HG03103 (cell line): ENCODE data around the gene NCLN.

Source experiments
- ATAC-seq: cut with Tn5 transposase; IDR thresholded peaks from one replicate; pipeline ENCODE4 v1.9.1; 2021; ENCODE audit warnings: low read depth; ENCODE audit not compliant: unreplicated experiment

NCLN gene

DNA sequence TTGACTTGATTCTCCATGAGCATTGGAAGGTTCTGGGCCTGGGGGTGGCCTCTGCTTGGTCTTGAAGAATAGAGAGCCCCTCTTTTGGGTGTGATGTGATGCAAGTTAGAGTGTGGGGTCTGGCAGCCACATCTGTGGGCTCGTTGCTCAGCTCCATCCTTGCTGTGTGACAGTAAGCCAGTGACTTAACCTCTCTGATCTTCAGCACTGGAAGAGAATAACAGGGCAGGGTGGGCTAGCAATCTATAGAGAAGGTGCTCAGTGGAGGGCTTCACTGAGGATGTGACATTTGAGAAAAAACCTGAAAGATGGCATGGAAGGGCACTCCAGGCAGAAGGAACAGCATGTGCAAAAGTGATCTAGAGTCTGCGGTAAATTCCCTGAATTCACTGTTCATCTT is 66.9 kb downstream of the NCLN start:
- ATAC-seq: no peak

DNA sequence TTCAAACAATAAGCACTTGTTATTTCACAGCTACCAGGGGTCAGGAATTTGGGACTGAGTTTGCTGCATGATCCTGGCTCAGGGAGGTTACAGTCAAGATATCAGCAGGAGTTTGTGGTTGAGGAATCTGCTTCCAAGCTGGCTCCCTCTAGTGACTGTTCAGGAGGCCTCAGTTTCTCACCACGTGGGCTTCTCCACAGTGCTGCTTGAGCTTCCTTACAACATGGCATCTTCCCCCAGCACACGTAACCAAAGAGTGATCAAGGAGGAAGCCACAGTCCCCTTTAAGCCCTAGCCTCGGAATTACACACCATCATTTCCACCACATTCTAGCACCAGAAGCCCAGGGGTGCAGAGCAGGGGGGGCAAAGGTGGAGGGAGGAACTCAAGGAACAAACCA is 67.5 kb downstream of the NCLN start:
- no peak for ATAC-seq

DNA sequence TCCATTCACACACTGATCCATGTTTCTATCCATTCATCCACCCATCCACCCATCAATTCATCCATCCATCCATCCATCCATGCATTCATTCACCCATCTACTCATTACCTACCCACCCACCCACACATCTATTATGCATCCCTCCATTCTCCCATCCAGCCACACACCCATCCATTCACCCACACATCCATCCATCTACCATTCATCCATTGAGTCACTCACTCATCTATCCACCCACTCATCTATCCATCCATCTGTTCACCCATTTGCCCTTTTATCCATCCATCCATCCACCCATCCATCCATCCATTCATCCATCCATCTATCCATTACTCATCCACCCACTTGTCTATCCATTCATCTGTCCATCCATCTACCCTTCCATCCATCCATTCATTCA is 68.8 kb downstream of the NCLN start:
- ATAC-seq: no peak

DNA sequence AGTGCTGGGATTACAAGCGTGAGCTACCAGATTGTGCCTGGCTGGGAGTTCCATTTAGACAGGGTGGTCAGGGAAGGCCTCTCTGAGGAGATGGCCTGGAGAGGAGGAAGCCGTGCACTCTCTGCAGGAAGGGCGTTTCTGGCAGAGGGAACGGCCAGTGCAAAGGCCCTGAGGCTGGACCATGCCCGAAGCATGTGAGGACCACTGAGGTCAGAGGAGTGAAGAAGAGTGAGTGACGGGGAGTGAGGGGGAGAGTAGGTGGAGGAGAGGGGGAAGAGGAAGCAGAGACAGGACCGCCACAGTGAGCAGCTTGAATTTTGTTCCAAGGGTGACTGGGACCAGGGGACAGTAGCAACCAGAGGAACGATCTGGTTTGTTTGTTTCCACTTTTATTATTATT is 71.3 kb downstream of the NCLN start:
- no peak for ATAC-seq
